Kidney capillary endothelial cell (primary cell): ENCODE results near the gene CEMIP2.
A peak's percentile ranks its signal among the peaks of the same experiment; 100 is the strongest.
"Not testable (repeated sequence)": the region's sequence is repeated elsewhere in the genome, so short reads cannot be mapped to it uniquely, and the experiment has no call there.

Experiments used
- DNase-seq: peaks from one replicate; pipeline ENCODE4 v3.0.0-alpha.2; 2018; ENCODE audit warnings: low spot score

The CEMIP2 gene

GRCh38 chr9:71768388-71769174, at the start of gene CEMIP2:
Gene CEMIP2 (minus strand): TSS chr9:71768513. CDS start chr9:71750373, 18,140 bp downstream.
- DNase-seq, result peak; percentile 88

GRCh38 chr9:71816916-71817451, 48.7 kb upstream of the CEMIP2 start:
- DNase-seq, result peak; percentile 30

DNA sequence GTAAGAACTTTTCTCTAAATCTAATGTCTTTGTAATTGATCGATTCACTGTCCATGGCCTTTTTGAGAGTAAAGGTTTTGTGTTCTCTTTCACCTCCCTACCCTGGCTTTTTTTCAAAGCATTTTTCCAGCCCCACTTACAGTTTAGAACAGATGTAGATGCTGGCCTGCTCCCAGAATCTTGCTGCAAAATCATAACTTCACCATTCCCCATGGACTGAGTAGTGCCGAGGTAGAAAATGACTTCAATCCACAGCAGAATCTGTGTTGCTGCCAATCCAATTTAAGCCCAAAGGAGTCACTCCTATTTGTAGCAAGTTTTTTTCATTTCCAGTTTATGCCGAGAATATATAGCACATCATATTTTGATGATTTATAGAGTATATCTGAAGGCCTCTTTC, 46.5 kb upstream of the CEMIP2 start:
- DNase-seq, result no peak

DNA sequence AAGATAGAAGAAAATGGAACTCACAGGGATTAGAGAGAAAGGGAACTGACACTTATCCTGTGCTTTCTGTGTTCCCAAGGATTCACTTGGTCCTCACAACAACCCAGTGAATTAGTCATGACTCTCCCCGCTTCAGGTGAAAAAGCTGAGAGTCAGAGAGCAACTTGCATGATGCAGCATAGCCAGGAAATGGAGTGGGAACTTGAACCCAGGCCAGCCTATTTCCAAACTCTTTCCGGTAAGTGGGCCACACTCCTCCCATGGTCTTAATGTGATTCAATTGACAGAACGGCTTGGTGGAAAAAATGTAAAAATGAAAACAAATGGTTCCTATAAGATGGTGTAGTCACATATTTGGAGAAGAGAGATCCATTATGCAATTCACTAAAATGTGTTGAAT, 45.9 kb upstream of the CEMIP2 start:
- no peak for DNase-seq

DNA sequence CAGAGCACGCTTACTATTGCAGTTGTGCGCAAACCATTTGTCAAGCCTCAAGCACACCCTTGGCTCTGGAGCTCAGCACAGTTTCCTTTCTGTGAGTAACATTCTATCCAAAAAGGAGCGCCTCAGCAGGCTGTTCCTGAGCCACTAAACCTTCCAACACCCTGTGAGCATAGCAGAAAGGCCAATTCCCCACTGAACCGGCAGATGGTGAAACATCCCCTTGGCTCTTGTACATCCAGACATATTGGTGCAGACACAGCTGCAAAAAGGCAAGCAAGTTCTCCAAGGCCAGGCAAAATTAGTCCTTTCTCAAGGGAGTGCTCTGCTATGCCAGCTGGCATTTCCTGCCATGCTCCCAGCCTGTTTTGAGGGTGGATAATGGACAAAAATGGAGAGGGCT, 44.1 kb upstream of the CEMIP2 start:
- no peak for DNase-seq

DNA sequence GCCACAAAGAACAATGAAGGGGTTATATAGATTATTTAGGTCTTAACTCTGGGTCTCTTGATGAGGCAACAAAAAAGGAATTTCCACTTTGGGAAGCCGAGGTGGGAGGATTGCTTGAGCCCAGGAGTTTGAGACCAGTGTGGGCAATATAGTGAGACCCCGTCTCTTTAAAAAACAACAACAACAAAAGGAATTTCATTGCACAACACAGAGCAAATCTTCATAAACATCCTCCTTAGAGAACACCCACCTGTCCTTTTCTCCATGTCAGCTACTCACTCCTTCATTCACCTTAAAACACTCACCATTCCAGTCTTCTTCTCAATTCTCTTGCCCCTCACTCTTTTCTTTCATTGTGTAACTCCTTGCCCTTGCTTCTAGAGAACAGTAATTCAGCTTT, 39.8 kb upstream of the CEMIP2 start:
- no peak for DNase-seq

DNA sequence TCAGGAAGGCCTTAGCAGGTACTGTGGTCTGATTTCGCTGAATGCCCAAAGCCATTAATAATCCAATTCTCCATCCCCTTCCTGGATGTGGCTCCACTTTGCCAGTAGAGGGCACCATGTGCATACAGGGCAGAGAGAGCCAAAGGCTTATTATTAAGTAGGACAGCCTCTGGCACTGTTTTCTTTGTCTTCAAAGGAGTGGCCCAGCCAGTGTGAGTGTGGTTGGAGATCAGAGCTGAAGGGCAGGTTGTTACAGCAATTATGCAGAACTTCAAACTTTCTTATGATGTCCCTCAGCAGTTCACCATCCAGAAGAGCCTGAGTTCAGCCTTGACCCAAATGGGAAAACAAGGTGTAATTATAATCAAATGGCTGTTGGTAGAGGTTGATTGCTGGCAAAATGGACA, 38.6 kb upstream of the CEMIP2 start:
- peak; percentile 53 for DNase-seq

GRCh38 chr9:71805096-71805495, 36.8 kb upstream of the CEMIP2 start:
- not testable (repeated sequence) for DNase-seq

- DNase-seq, result no peak
Observed at GRCh38 chr9:71801826-71802225, 33.5 kb upstream of the CEMIP2 start.

- no peak for DNase-seq
Observed at GRCh38 chr9:71797266-71797665, 29.0 kb upstream of the CEMIP2 start.

DNA sequence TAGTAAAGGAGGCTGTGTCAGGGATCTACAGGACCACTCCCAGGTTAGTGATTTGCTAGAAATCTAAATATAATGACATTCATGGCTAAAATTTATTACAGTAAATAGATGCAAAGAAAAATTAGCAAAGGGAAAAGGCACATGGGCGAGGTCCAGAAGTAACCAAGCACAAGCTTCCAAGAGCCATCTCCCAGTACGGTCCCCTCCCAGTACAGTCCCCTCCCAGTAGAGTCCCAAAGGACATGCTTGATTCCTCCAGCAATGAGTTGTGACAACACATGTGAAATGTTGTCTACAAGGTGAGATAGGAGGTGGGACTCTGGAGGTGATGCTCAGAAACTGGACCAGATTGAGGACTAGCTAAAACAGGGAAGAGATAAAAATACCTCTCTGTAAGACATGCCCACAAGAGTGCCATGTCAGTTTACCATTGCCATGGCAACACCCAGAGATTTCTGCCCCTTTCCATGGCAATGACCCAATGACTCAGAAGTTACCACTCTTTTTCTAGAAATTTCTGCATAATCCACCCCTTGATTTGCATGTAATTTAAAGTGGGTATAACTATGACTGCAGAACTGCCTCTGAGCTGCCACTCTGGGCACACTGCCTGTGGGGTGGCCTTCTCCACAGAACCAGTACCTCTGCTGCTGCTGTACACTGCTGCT, 27.9 kb upstream of the CEMIP2 start:
- DNase-seq, result no peak

DNA sequence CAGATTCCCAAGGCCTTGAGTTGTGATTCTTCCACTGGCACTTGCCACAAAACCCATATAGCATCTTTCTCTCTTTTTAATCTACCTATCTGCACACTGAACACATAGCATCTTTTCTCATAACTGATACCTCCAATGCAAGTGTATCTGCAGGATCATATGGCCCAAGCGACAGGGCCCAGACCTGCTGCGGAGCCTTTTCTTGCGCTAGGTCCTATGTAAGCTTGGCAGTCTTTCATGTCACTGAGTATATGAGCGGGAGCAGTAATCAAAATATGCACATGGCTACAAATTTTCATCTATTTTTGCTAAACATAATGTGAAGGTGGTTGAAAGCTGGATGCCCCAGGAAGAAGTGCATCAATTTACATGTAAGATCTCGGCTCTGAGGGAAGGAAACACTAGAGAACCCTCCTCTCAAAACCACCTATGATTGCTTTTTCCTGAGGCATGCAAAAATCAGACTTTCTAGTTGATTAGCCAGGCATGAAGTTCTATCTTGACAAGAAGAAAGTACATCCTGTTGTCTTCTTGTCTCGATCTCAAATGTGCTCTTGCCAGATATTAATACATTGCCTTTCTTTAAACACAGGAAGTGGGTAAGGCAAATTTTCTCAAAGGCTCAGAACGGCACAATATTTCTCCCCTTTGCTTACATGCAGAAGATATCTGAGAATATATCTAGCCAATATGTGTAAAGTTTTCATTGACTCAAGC, 26.9 kb upstream of the CEMIP2 start:
- DNase-seq, result no peak

DNA sequence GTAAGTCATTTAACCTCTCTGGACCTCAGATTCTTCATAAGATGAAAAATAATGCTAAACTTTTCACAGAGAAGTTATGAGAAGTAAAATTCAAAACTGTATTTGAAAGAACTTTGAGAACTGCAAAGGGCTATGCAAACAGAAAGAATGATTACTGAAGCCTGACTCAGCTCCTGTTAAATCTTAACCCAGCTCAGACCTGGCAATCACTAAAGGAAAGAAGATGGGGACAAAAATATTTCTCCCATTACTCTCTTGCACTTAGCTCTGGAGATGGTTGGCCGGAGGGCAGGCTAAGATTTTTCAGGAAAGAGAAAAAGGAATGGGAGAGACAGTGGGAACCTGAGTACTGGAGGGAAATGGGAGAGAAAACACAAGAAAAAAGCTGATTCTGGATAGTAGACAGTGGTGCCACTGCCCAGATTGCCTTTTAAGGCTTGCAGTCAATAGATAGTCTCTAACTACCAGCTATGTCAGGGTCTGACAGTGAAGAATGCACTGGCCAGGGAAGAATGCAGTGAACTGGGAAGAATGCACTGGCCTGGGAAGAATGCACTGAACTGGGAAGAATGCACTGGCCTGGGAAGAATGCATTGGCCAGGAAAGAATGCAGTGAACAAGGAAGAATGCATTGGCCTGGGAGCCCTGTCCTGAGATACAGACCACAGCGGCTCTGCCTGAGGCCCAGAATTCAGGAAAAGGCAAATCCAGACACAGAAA, 25.2 kb upstream of the CEMIP2 start:
- DNase-seq, result no peak

- DNase-seq, result no peak
Observed at GRCh38 chr9:71791875-71792274, 23.6 kb upstream of the CEMIP2 start.

GRCh38 chr9:71790296-71790695, 22.0 kb upstream of the CEMIP2 start:
- no peak for DNase-seq

GRCh38 chr9:71783120-71783523, 14.8 kb upstream of the CEMIP2 start:
- DNase-seq, result peak; percentile 73

DNA sequence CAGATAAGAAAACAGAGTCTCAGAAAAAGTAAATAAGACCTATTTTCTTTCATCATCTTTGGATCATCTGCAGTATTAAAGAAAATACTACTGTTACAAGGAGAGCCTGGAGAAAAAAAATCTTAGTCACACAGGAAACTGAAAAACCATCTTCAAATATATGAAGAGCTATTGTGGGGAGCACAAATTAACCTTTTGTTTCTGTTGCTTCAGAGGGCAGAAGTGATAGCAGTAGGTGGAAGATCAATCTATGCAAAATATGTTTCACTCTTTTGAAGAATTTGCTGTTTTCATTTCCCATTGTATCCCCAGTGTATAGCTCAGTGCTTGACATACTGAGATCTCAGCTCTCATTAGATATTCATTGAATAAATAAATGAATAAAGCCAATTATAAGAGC, 13.1 kb upstream of the CEMIP2 start:
- no peak for DNase-seq

- DNase-seq, result no peak
Observed at GRCh38 chr9:71780953-71781352, 12.6 kb upstream of the CEMIP2 start.

GRCh38 chr9:71778085-71778484, 9.8 kb upstream of the CEMIP2 start:
- no peak for DNase-seq

- no peak for DNase-seq
Observed at GRCh38 chr9:71774920-71775319, 6.6 kb upstream of the CEMIP2 start.

- no peak for DNase-seq
Observed at GRCh38 chr9:71772726-71773125, 4.4 kb upstream of the CEMIP2 start.

DNA sequence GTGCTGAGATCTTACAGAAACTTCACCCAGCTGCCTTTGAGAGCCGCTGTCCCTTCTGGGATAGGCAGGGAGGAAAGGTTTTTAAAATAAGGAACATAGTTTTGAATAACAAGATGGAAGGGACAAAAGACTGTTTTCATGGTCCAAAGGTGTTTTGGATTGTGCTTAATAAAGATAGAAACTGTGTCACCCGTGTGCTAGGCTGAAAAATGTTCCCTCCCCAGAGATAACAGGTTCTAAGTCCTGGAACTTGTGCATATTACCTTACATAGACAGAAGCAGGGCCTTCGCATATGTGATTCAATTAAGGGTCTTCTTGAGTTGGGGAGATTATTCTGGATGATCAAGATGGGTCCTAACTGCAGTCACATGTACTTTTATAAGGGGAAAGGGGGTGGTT, 1.9 kb upstream of the CEMIP2 start:
- no peak for DNase-seq
